SHP77 treated with DMSO at 0.1 percent for 48 hours (cell line): ENCODE data around the gene TRAF2.

Experiments
- DNase-seq: peaks from one replicate; lab custom pipeline; 2025; lab: John Stamatoyannopoulos, UW

TRAF2 gene

DNA sequence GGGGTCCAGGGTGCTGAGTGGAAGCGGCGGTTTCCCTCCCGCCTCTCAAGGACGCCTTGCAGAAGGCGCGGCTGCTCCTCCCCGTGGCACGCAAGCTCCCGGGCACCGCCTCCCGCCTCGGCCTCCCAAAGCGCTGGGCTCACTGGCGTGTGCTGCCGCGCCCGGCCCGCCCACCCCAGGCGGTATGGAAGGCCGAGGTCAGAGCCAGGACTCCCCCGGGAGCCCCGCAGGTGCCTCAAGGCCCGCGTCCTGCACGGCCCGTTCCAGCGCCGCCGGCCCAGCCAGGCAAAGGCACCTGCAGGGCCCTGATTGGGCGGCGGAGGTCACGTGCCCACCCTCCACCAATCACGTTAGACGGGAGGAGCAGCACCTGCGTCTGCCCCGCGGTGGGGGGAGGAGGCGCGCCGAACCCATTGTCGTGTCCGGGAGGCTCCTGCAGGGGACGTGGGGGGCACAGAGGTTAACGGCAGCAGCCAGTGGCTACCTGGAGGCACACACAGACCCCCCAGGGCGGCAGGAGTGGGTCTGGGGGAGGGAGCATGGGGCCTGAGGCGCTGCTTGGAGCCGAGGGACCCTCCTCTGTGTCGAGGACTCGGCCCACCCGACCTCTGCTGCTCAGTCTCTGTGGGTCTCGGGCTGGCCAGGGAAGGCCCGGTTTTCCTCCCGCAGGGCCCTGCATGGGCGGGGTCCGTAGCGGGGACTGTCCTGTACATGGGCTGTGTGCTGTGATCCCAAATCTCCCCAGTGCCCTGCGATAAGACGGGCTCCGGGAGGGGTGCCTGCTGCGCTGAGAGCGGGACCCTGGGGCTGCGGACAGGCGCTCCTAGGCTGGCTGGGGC lies 63.7 kb downstream of the TRAF2 start:
- peak; percentile 88 for DNase-seq

DNA sequence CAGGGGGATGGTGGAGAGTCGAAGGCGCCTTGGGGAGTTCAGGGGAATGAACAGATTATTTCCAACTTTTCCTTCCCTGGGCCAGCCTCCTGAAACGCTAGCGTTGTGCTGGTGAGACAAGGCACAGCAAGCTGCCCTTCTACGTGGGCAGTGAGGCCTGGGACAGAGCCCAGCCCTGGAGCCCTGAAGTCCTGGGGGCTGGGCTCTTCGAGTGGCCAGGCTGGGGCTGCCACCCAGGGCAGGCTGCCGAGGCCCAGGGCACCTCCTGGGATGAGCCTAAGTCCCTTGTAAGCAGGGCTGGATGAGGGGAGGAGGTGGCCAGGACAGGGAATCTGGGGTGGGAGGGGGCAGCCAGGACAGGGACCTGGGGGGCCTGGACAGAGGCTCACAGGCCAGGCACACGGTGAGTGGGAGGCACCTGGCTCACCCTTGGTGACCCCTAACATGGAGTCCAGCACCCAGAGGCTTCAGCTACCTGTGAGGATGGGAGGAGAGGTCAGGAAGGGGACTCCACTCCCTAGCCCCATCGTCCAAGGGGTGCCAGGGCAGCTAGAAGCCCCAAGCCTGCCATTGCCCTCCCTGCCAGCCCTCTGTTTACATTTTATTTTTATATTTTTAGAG lies 64.5 kb downstream of the TRAF2 start:
- DNase-seq = no peak

- DNase-seq = no peak
These were observed 65.4 kb downstream of the TRAF2 start, which contains the start of gene LCN12 for GRCh38 chr9:136951541-136952320. Gene LCN12, plus strand, starts transcription at chr9:136952273. Its CDS starts 55 bp downstream, at chr9:136952328.

DNA sequence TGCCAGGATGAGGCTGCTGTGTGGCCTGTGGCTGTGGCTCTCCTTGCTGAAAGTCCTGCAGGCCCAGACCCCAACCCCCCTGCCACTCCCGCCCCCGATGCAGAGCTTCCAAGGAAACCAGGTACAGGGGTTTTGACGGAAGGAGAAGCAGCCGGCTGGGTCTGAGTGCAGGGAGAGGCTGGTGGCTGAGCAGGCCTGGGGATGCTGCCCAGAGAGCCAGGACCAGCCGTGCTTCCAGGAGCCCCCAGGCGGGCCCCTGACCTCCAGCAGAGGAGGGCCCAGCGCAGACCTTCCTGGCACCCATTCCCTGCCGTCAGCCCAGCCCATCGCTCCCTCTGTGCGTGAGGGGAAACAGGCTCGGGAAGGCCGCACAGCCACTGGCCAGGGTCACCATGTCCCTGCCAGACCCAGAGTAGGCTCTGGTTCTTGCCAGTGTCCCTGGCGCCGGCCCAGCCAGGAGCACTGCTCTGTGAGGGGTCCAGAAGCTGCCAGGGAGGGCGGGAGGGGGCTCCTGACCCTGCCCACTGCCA lies 66.1 kb downstream of the TRAF2 start:
- DNase-seq = no peak

- DNase-seq = no peak
These were observed 66.8 kb downstream of the TRAF2 start for GRCh38 chr9:136952876-136953770.

- DNase-seq = no peak
These were observed 67.5 kb downstream of the TRAF2 start for GRCh38 chr9:136953771-136954269.

DNA sequence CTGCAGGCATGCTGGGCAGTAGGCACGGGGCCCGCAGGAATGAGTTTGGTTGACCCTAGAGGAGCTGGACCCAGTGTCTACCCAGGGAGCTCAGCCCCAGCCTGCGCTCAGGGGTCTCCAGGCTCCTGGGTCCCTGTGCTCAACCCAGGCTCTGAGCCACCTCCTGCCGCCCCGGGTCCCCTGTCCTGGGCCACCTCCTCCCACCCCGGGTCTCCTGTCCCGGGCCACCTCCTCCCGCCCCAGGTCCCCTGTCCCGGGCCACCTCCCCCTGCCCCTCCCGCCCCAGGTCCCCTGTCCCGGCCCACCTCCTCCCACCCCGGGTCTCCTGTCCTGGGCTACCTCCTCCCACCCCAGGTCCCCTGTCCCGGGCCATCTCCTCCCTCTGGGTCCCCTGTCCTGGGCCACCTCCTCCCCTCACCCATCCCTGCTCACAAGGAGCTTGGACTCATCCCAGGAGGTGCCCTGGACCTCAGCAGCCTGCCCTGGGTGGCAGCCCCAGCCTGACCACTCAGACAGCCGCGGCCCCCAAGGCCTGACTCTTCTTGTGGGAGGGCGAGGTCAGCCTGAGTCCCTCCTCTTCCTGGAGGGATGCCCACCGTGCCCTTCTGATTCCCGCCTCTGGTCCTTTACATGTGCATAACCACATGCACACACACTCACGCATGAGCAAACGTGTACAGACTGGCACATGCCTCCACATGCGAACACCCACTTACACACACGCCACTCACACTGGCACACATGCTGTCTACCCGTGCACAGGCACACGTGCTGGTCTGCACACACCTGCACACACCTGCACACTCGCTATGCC lies 68.2 kb downstream of the TRAF2 start:
- no peak for DNase-seq

- no peak for DNase-seq
These were observed 69.1 kb downstream of the TRAF2 start for GRCh38 chr9:136955202-136955942.

DNA sequence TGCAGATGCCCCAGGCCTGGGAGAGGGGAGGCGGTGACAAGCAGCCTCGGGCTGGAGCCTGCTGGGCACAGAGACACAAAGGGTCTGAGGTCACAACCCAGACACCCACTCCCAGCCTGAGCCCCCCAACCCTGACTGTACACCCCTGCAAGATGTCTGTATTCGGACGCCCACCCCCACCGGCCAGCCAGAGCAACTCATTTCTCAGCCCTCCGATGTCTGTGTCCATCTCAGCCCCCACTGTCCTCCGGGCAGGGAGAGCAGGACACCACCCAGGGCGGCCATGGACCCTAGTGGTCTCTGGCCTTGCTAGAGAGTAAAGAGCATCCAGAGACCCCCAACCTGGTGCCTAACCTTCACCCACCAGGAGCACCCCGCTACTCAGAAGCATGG lies 69.6 kb downstream of the TRAF2 start:
- DNase-seq = no peak

GRCh38 chr9:136956604-136957003 lies 70.3 kb downstream of the TRAF2 start:
- no peak for DNase-seq

GRCh38 chr9:136957461-136957860 lies 71.1 kb downstream of the TRAF2 start:
- DNase-seq = no peak

GRCh38 chr9:136957901-136958300 lies 71.6 kb downstream of the TRAF2 start:
- DNase-seq = no peak

DNA sequence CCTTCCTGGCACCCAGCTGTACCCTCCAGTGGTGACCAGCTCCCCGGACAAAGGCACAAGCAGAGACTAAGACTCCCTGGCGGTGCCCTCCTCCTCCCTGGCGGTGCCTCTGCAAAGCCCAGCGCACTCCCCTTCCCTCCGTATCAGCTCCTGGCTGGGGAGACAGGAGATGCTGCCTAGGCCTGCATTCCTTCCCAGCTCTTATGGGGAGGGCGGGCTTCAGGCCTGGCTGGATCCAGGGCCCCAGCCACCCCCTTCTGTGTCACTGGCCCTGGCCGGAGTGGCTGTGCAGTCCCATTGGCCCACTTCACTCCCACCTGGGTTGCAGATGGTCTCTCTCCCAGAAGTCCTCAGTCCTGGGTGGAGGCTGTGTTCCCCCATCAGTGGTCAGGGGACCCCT lies 72.2 kb downstream of the TRAF2 start:
- DNase-seq = no peak

- no peak for DNase-seq
These were observed 72.9 kb downstream of the TRAF2 start for GRCh38 chr9:136958898-136959850.

DNA sequence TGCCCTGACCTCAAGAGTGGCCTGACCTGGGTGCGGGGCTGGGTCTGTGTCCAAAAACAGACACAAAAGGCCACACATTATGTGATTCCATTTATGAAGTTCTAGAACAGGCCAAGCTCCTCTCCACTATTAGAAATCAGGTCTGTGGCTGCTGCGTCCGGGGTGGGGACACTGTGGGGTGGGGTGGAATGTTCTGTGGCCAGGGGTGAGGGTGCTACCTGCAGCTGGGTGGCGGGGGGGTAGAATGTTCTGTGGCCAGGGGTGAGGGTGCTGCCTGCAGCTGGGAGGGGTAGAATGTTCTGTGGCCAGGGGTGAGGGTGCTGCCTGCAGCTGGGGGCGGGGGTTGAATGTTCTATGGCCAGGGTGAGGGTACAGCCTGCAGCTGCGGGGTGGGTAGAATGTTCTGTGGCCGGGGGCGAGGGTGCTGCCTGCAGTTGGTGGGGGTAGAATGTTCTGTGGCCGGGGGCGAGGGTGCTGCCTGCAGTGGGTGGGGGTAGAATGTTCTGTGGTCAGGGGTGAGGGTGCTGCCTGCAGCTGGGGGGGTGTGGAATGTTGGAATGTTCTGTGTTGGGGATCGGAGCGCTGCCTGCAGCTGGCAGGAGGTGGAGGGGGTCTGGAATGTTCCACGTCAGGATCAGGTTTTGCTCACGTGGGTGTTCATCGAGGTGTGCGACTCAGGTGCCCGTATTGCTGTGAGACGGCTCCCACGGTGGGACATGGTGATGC lies 74.1 kb downstream of the TRAF2 start:
- no peak for DNase-seq

- no peak for DNase-seq
These were observed 74.6 kb downstream of the TRAF2 start for GRCh38 chr9:136960938-136961275.

DNA sequence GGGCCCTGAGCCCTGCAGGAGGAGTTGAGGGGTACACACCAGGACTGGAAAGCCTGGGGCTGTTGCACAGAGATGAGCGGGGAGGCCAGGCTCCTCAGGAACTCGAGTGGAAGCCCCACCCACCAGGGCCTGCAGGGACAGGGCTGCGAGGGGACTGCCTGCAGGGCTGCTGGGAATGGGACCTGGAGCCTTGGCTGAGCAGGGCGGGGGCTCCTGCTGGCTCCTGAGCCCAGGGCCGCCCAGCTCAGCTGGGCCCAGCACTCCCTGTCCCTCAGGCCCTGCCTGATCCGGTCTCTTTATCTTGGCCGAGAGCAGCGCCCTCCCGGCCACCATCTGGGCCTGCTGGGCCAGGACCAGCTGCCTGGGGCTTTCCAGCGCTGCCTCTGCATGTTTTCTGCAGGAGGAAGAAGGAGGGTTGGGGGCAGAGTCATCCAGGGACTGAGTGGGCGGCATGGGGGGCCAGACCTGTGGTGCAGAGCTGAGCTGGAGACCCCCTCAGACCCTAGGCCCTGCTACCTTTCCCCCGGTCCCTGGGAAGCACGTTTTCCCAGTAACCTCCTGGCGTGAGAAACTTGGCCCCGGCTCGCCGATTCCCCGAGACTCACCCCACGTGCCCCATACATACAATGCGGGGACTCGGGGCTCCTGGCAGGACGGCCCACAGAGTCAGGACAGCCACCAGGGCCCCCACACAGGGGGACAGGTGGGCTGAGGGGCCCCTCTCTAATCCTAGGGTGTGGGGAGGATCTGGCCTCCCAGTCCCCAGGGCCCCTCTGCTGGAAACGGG lies 75.2 kb downstream of the TRAF2 start:
- DNase-seq = no peak
